GM10248 (cell line): ENCODE results near the gene SNTG2.
"Not testable (repeated sequence)": the region's sequence is repeated elsewhere in the genome, so short reads cannot be mapped to it uniquely, and the experiment has no call there.

ENCODE experiments used
- CTCF ChIA-PET: fragments of 300-600 bp; sonication (Branson Sonifier 250); formaldehyde crosslinking; extraction: SDS; loops from one replicate; lab custom pipeline; 2021; ENCODE audit warnings: antibody characterized with exemption; lab: Yijun Ruan, JAX
- POLR2A ChIA-PET: fragments of 350-650 bp; sonication (Branson Sonifier 250); formaldehyde crosslinking; extraction: SDS; loops from one replicate; lab custom pipeline; 2020; ENCODE audit warnings: antibody characterized with exemption; lab: Yijun Ruan, JAX
- DNase-seq: peaks from one replicate; pipeline ENCODE4 v3.0.0; 2012; ENCODE audit errors: extremely low spot score
- TF ChIP-seq, protein P1 (sequence below): IDR thresholded peaks from 2 replicates; pipeline ENCODE4 v1.5.1; 2012; ENCODE audit warnings: mild to moderate bottlenecking, low read depth; ENCODE audit errors: extremely low read depth, missing control alignments, control extremely low read depth

SNTG2 gene

DNA sequence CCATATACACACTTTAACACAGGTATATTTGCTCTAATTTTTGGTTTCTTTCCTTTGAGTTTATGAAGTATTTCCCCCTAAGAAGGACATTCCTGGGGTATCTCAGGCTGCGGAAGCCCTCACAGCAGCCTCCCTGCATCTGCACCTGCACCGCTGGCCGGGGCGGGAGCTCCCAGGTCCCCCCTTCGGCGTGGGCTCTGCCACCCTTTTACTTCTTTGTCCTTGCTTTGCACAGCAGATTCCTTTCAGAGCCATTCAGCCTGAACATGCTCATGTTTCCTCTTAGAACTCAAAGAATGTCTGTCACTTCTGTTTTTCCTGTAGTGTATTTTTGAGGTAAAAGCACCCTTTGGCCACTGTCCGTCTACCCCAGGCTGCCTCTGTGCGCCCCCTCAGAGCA, 146.5 kb downstream of the SNTG2 start:
- TF ChIP-seq, protein P1, sequence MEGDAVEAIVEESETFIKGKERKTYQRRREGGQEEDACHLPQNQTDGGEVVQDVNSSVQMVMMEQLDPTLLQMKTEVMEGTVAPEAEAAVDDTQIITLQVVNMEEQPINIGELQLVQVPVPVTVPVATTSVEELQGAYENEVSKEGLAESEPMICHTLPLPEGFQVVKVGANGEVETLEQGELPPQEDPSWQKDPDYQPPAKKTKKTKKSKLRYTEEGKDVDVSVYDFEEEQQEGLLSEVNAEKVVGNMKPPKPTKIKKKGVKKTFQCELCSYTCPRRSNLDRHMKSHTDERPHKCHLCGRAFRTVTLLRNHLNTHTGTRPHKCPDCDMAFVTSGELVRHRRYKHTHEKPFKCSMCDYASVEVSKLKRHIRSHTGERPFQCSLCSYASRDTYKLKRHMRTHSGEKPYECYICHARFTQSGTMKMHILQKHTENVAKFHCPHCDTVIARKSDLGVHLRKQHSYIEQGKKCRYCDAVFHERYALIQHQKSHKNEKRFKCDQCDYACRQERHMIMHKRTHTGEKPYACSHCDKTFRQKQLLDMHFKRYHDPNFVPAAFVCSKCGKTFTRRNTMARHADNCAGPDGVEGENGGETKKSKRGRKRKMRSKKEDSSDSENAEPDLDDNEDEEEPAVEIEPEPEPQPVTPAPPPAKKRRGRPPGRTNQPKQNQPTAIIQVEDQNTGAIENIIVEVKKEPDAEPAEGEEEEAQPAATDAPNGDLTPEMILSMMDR, result no peak
- POLR2A ChIA-PET, result no interaction called here
- no peak for DNase-seq
- CTCF ChIA-PET, result no interaction called here

DNA sequence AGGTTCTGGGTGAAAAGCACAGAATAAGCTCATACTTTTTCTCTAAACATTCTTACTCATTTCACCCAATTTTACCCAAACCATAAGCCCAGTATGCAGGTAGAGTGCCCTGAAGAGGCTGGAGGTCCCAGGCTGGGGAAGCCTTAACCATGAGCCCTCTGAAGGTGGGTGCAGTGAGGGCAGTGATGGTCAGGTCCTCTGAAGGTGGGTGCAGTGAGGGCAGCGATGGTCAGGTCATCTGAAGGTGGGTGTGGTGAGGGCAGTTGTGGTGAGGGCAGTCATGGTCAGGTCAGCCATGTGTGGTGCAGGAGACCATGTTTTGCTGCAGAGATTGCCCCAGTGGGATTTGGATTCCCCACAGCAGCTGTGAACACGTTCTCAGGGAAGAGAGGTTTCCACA, 148.8 kb downstream of the SNTG2 start:
- CTCF ChIA-PET, result no interaction called here
- TF ChIP-seq, protein P1, result no peak
- POLR2A ChIA-PET, result no interaction called here
- no peak for DNase-seq

DNA sequence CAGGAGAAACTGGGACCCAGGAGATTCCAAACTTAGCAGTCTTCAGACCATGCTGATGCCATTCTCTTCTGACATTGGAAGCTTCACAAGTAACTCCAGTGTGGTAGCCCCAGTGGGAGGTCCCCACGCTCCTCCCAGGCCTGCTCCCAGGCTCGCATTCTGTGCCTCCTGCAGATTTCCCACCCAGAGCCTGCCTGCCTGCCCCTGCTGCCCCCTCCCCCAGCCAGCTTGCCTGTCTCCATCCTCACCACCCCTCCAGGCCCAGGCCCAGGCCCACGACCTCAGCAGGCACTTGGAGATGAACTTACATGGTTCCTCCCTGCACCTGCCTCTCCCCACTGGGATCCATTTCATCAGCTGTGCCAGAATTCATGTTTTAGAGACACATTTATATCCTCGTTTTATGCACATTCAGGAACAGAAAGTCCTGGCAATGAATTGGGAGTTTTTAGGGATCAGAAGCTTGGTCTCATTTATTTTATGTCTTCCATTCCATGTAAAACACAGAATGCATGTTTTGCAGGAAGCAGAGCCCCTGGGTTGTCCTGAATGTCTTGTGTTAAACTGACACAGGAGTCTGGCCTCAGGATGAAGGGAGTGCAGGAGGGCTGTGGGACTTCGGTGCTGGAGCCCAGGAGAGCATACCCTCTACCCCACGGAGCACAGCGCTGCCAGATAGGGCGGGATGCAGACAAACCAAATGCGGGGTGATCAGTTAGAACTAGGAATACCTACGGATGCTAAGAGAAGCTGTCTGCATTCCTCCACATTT, 150.5 kb downstream of the SNTG2 start:
- CTCF ChIA-PET, result no interaction called here
- DNase-seq, result no peak
- POLR2A ChIA-PET, result no interaction called here
- TF ChIP-seq, protein P1, result no peak

DNA sequence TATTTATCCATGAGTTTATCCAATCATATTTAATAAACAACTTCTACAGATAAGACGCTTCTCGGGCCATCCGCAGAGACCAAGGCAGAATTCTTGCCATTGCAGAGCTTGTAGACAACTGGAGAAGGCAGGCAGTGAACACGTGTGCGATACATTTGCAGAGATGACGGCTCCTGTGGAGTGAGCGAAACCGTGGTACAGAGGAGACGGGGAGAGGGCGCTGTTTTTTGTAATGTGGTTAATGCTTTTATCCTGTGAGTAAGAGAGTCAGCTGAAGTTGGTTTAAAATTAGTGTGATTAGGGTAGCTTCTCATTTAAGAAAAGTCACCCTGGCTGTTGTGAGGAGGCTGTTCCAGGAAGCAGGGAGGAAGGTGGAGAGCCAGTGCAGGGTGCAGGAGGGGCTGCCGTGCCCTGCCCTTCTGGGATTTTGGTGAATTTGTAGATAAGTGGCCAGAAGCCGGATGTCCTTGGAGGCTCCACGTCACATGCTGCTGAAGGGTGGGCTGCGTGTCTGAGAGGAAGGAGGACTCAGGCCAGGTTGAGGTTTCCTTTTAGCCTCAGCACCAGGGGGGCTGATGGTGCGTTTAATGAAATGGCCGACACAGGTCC, 151.4 kb downstream of the SNTG2 start:
- ChIA-PET CTCF (no interaction called here), POLR2A (no interaction called here)
- no peak for DNase-seq
- TF ChIP-seq, protein P1, result no peak

DNA sequence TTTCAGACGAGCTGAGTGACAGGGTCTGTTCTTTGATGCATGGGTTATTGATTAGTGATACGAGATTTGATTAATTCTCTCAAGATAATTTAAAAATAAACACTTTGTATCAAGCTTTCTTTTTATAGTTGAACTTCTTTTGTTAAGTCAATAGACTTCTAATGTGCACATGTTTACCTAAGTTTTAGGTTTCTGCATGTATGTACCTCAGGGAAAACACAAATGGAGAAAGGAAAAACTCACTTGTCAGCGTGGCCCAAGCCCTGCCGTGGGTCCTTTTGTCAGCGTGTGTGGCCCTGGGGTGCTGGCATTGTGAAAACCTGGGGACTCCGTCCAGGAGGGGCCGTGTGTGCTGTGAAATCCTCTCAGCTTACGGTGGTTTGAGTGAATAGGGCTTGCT, 153.7 kb downstream of the SNTG2 start:
- TF ChIP-seq, protein P1, result no peak
- CTCF ChIA-PET, result no interaction called here
- DNase-seq, result no peak
- POLR2A ChIA-PET, result no interaction called here

DNA sequence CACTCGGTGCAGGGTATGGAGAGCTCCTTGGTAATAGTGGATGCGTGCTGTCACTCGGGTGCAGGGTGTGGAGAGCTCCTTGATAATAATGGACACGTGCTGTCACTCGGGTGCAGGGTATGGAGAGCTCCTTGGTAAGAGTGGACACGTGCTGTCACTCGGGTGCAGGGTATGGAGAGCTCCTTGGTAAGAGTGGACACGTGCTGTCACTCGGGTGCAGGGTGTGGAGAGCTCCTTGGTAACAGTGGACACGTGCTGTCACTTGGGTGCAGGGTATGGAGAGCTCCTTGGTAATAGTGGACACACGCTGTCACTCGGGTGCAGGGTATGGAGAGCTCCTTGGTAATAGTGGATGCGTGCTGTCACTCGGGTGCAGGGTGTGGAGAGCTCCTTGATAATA, 155.7 kb downstream of the SNTG2 start:
- DNase-seq, CTCF ChIA-PET, POLR2A ChIA-PET: not testable (repeated sequence)

DNA sequence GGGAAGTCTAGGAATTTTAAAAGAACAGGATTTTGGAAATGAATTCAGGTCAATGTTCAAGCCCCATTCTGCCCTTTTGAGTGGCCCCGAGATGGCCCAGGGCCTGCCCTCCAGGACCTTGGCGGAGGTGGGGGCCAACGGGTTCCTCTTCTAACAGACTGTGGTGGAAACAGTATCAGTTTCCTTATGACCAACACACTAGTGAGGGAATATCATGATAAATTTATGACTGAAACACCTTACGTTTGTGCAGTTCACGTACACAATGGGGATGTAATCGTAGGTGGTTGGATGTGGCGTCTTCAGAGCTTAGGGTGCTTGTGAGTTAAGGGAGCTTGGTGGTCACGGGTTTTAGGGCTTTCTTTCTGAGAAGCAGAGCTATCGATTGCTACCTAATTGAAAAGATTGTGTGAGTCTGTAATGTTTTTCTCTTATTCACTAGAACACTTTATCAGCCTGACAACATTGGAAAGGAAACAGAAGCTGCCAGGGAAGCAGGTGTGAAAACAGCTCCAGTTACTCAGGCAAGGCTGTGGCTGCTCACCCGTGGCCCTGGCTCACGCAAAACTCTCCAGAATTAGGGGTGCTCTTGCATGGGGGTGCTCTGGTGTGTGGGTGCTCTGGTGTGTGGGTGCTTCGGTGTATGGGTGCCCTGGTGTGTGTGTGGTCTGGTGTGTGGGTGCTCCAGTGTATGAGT, 165.3 kb downstream of the SNTG2 start:
- DNase-seq, result peak; percentile 1
- TF ChIP-seq, protein P1, result no peak
- POLR2A ChIA-PET, result no interaction called here
- CTCF ChIA-PET, result no interaction called here
